ENCODE data around the gene IL21.

IL21 gene

DNA sequence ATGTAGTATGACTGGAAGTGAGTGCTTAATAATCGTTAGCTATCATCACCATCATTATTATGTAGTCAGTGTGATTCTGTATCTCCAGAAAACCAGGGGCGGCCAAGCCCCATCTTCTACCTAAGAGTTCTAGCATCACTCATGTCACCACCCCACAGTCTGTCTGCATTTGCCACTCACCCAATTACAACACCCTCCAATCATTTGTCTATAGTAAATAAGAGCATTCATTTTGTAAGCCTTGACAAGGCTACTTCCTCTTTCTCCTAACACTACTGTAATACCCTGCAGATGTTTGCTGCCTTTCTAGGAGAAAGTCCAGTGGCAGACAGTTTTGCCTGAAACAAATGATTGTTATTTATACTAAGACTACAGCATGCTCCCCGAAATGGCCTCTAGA is 15.8 kb upstream of the IL21 start:
- no peak for TF ChIP-seq GABPA (IDR thresholded peaks at IDR 0.05; ENCODE audit: low read depth)
- peak; percentile 81 for TF ChIP-seq SPI1 (IDR thresholded peaks at IDR 0.05; ENCODE audit: borderline replicate concordance, low read depth)
- DNase-seq (ENCODE audit: low read depth in 1 of 2, low spot score in 1 of 2), result peak; percentile 4 to 45

DNA sequence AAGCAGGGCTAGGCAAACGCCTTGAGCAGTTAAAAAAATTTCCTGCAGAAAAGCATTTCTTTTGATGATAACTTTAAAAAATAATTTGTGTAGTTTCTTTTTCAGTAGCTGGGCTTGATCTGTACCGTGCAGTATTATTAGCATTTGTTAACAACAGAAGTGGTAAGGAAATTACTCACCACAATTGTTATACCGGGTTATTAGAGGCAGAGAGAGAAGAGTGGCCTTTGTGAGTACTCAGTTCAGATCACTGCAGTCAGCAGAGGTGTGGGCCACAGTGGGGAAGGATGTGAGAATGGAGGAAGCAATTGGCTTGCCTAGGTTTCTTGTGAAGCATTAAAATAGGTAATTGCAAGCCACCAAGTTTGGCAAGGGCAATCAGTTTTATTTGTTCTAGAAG is 14.3 kb upstream of the IL21 start:
- Histone ChIP-seq H3K27me3 (ENCODE audit: insufficient read depth, poor library complexity, severe bottlenecking) (no peaks in the 10 kb centered on the region), H3K27ac (replicated peaks) (no peak overlapping the region), H3K4me3 (replicated peaks; ENCODE audit: insufficient read depth, low read length) (no peak overlapping the region)
- no peak for TF ChIP-seq SPI1 (IDR thresholded peaks at IDR 0.05; ENCODE audit: borderline replicate concordance, low read depth)
- no peak for TF ChIP-seq POLR2AphosphoS5 (IDR thresholded peaks at IDR 0.05; ENCODE audit: low read depth)
- no peak for TF ChIP-seq GABPA (IDR thresholded peaks at IDR 0.05; ENCODE audit: low read depth)
- no peak for TF ChIP-seq REST (IDR thresholded peaks at IDR 0.05; ENCODE audit: insufficient replicate concordance, low read depth)
- no peak for TF ChIP-seq CTCF (IDR thresholded peaks at IDR 0.05; ENCODE audit: insufficient read depth, low read length)
- no peak for DNase-seq (ENCODE audit: low read depth in 1 of 2, low spot score in 1 of 2)

More for the DNA sequence above, 15.8 kb upstream of the IL21 start:
- Histone ChIP-seq H3K27ac (replicated peaks) (0 out of 2 replicates have a peak overlapping the region, but pooled peaks have one; percentile 6), H3K4me3 (replicated peaks; ENCODE audit: insufficient read depth, low read length) (no peak overlapping the region), H3K27me3 (ENCODE audit: insufficient read depth, poor library complexity, severe bottlenecking) (no peaks in the 10 kb centered on the region)

- H3K27me3 ChIP-seq (ENCODE audit: insufficient read depth, poor library complexity, severe bottlenecking), result no peaks in the 10 kb centered on the region
- H3K27ac ChIP-seq (replicated peaks), result no peak overlapping the region
- DNase-seq (ENCODE audit: low read depth in 1 of 2, low spot score in 1 of 2), result no peak
- no peak overlapping the region for H3K4me3 ChIP-seq (replicated peaks; ENCODE audit: insufficient read depth, low read length)
- TF ChIP-seq CTCF (IDR thresholded peaks at IDR 0.05; ENCODE audit: insufficient read depth, low read length), result no peak
- no peak for TF ChIP-seq POLR2AphosphoS5 (IDR thresholded peaks at IDR 0.05; ENCODE audit: low read depth)
- TF ChIP-seq SPI1 (IDR thresholded peaks at IDR 0.05; ENCODE audit: borderline replicate concordance, low read depth), result no peak
- TF ChIP-seq GABPA (IDR thresholded peaks at IDR 0.05; ENCODE audit: low read depth), result no peak
- TF ChIP-seq REST (IDR thresholded peaks at IDR 0.05; ENCODE audit: insufficient replicate concordance, low read depth), result no peak
Observed at GRCh38 chr4:122633211-122633610, 12.3 kb upstream of the IL21 start.

DNA sequence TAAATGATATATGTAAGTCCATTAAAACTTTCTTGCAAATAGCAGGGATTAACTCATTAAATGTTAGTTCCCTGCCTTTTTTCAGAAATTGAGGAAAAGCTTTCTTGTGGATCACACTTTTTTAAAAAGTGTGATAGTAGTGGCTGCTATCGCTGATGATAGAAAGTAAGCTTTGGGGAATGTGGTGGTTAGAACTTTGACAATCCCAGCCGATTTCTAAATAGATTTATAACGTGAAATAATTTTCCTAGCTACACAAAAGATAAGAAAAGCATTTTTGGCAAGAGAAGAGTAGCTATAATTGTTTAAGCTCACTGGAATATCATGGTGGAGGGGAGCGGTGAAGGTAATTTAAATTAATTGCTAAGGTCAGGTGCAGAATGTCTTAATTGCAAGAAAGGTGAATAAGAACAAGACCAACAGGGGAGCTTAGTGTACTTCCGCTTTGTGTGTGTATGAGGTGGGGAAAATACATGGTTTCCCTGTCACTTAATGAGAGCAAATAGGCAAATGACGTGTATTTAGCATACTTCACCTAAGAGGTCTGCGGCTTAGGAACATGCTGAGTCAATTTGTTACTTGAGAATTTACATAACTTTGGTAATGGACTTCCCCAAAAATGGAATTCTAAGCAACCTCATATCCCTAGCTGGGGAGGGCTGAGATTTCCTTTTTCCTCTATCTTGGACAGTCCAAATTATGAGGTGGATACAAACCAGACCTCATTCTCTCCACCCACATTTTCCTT is 11.7 kb upstream of the IL21 start:
- DNase-seq (ENCODE audit: low read depth in 1 of 2, low spot score in 1 of 2), result no peak
- H3K27me3 ChIP-seq (ENCODE audit: insufficient read depth, poor library complexity, severe bottlenecking), result no peaks in the 10 kb centered on the region
- TF ChIP-seq POLR2AphosphoS5 (IDR thresholded peaks at IDR 0.05; ENCODE audit: low read depth) (no peak), CTCF (IDR thresholded peaks at IDR 0.05; ENCODE audit: insufficient read depth, low read length) (no peak), SPI1 (IDR thresholded peaks at IDR 0.05; ENCODE audit: borderline replicate concordance, low read depth) (no peak), REST (IDR thresholded peaks at IDR 0.05; ENCODE audit: insufficient replicate concordance, low read depth) (no peak), GABPA (IDR thresholded peaks at IDR 0.05; ENCODE audit: low read depth) (no peak)
- no peak overlapping the region for H3K4me3 ChIP-seq (replicated peaks; ENCODE audit: insufficient read depth, low read length)
- H3K27ac ChIP-seq (replicated peaks), result no peak overlapping the region
